Neural cell (in vitro differentiated cells): Measurements from ENCODE around the gene ZNF784.

Source experiments
- CTCF ChIP-seq: fragments of 450-650 bp; IDR thresholded peaks from 2 replicates; pipeline ENCODE4 v1.5.1; 2014; ENCODE audit warnings: antibody characterized with exemption, mild to moderate bottlenecking, moderate library complexity; ENCODE audit not compliant: poor library complexity, severe bottlenecking
- EP300 ChIP-seq: fragments of 450-650 bp; conservative IDR thresholded peaks from 2 replicates; pipeline ENCODE4 v1.6.1; 2014; ENCODE audit warnings: antibody characterized with exemption, mild to moderate bottlenecking, moderate library complexity; ENCODE audit not compliant: poor library complexity, severe bottlenecking
- EZH2 ChIP-seq: fragments of 200-600, 300-800 bp; shearing (Covaris generic), sonication (generic); IDR thresholded peaks from 2 replicates; pipeline ENCODE4 v1.6.1; 2014; ENCODE audit warnings: antibody characterized with exemption, low read length, borderline replicate concordance, mild to moderate bottlenecking; ENCODE audit not compliant: insufficient read depth, poor library complexity, severe bottlenecking
- REST ChIP-seq: IDR thresholded peaks from 2 replicates; pipeline ENCODE4 v1.6.1; 2012; ENCODE audit warnings: borderline replicate concordance

GRCh38 chr19:55667511-55667910 lies 43.1 kb upstream of the ZNF784 start:
- TF ChIP-seq CTCF (no peak), EZH2 (no peak), EP300 (no peak), REST (no peak)
